SU-DHL-6 (cell line): ENCODE data around the gene FRK.

Source experiments
- H2AFZ ChIP-seq: fragments of 200-600 bp; sonication (generic); 2 replicates; pipeline ENCODE4 v1.6.1; 2014; ENCODE audit warnings: low read depth, mild to moderate bottlenecking, moderate library complexity, mixed read lengths, antibody characterized with exemption, low read length; ENCODE audit not compliant: severe bottlenecking
- H3F3A ChIP-seq: fragments of 200-600 bp; shearing (Covaris generic); 2 replicates; pipeline ENCODE4 v1.6.0; 2016; ENCODE audit warnings: antibody characterized with exemption, mild to moderate bottlenecking; ENCODE audit not compliant: insufficient read depth
- H3K27ac ChIP-seq: fragments of 200-600 bp; sonication (generic); 2 replicates; pipeline ENCODE4 v1.5.1; 2016; ENCODE audit warnings: low read depth, mild to moderate bottlenecking, low read length, moderate library complexity, mixed read lengths
- H3K27me3 ChIP-seq: fragments of 200-600 bp; sonication (generic), shearing (Covaris generic); 2 replicates; pipeline ENCODE4 v1.6.0; 2014; ENCODE audit warnings: mild to moderate bottlenecking, low read length
- H3K36me3 ChIP-seq: fragments of 200-600 bp; sonication (generic); 2 replicates; pipeline ENCODE4 v1.6.1; 2014; ENCODE audit warnings: mild to moderate bottlenecking, low read length, mixed read lengths
- H3K4me2 ChIP-seq: fragments of 300-600, 200-600 bp; shearing (Covaris generic), sonication (generic); 2 replicates; pipeline ENCODE4 v1.6.0; 2014; ENCODE audit warnings: low read length, low read depth, mild to moderate bottlenecking; ENCODE audit not compliant: poor library complexity, severe bottlenecking
- H3K4me3 ChIP-seq: fragments of 200-600 bp; sonication (generic); 2 replicates; pipeline ENCODE4 v1.5.1; 2014; ENCODE audit warnings: antibody characterized with exemption, low read length, mild to moderate bottlenecking, mixed read lengths; ENCODE audit not compliant: insufficient read depth, poor library complexity, severe bottlenecking
- H3K79me2 ChIP-seq: fragments of 200-600 bp; sonication (generic); 2 replicates; pipeline ENCODE4 v1.6.1; 2014; ENCODE audit warnings: mild to moderate bottlenecking, low read length, moderate library complexity; ENCODE audit not compliant: insufficient read depth
- H3K9ac ChIP-seq: fragments of 200-600 bp; sonication (generic); 2 replicates; pipeline ENCODE4 v1.7.0; 2014; ENCODE audit warnings: mild to moderate bottlenecking, low read length
- H3K9me2 ChIP-seq: fragments of 200-600 bp; sonication (generic); replicated peaks from 2 replicates; pipeline ENCODE4 v1.6.1; 2014; ENCODE audit warnings: low read length; ENCODE audit not compliant: insufficient read depth
- H3K9me3 ChIP-seq: fragments of 200-600 bp; sonication (generic); 2 replicates; pipeline ENCODE4 v1.6.1; 2014; ENCODE audit warnings: low read length, mixed read lengths; ENCODE audit not compliant: insufficient read depth
- H4K20me1 ChIP-seq: fragments of 200-600 bp; sonication (generic); 2 replicates; pipeline ENCODE4 v1.6.1; 2014; ENCODE audit warnings: low read depth, mild to moderate bottlenecking, antibody characterized with exemption, low read length, moderate library complexity, mixed read lengths
- CTCF ChIP-seq: fragments of 200-600 bp; sonication (generic); IDR thresholded peaks from one replicate; pipeline ENCODE4 v1.5.1; 2017; ENCODE audit warnings: antibody characterized with exemption, mild to moderate bottlenecking, low read length, moderate library complexity; ENCODE audit not compliant: insufficient read depth, poor library complexity, severe bottlenecking
- EZH2phosphoT487 ChIP-seq: fragments of 200-600 bp; sonication (generic), shearing (Covaris generic); conservative IDR thresholded peaks from 2 replicates; pipeline ENCODE4 v1.6.1; 2018; ENCODE audit warnings: mild to moderate bottlenecking, antibody characterized with exemption, low read length, moderate library complexity, mixed read lengths

Gene FRK

GRCh38 chr6:116105247-116105646 is 44.6 kb upstream of the FRK start:
- Histone ChIP-seq H3K4me2 (no peak overlapping the region), H3K36me3 (no peaks in the 10 kb centered on the region), H3K79me2 (no peaks in the 10 kb centered on the region), H3K9ac (no peak overlapping the region), H3K27ac (no peak overlapping the region), H3K9me2 (no peaks in the 10 kb centered on the region), H3F3A (no peaks in the 10 kb centered on the region), H3K9me3 (no peaks in the 10 kb centered on the region), H4K20me1 (0 out of 2 replicates have a peak, but pooled peaks cover 5% of the 10 kb centered on the region), H2AFZ (no peak overlapping the region), H3K27me3 (no peaks in the 10 kb centered on the region), H3K4me3 (no peak overlapping the region)
- TF ChIP-seq CTCF (no peak), EZH2phosphoT487 (no peak)

GRCh38 chr6:116104636-116105035 is 43.9 kb upstream of the FRK start:
- Histone ChIP-seq H3F3A (0 out of 2 replicates have a peak, but pooled peaks cover 4% of the 10 kb centered on the region), H4K20me1 (0 out of 2 replicates have a peak, but pooled peaks cover 5% of the 10 kb centered on the region), H3K4me2 (no peak overlapping the region), H3K9ac (no peak overlapping the region), H3K27me3 (no peaks in the 10 kb centered on the region), H3K9me2 (no peaks in the 10 kb centered on the region), H2AFZ (no peak overlapping the region), H3K27ac (no peak overlapping the region), H3K79me2 (no peaks in the 10 kb centered on the region), H3K36me3 (no peaks in the 10 kb centered on the region), H3K9me3 (no peaks in the 10 kb centered on the region), H3K4me3 (no peak overlapping the region)
- TF ChIP-seq EZH2phosphoT487 (no peak), CTCF (no peak)

GRCh38 chr6:116102873-116103272 is 42.2 kb upstream of the FRK start:
- no peak overlapping the region for H2AFZ ChIP-seq
- no peak overlapping the region for H3K4me3 ChIP-seq
- no peaks in the 10 kb centered on the region for H3K9me3 ChIP-seq
- no peak overlapping the region for H3K4me2 ChIP-seq
- H4K20me1 ChIP-seq: 0 out of 2 replicates have a peak, but pooled peaks cover 5% of the 10 kb centered on the region
- H3K9me2 ChIP-seq: no peaks in the 10 kb centered on the region
- 0 out of 2 replicates have a peak, but pooled peaks cover 8% of the 10 kb centered on the region for H3F3A ChIP-seq
- H3K27me3 ChIP-seq: no peaks in the 10 kb centered on the region
- no peak for TF ChIP-seq EZH2phosphoT487
- TF ChIP-seq CTCF: no peak
- no peaks in the 10 kb centered on the region for H3K36me3 ChIP-seq
- no peak overlapping the region for H3K27ac ChIP-seq
- H3K79me2 ChIP-seq: no peaks in the 10 kb centered on the region
- H3K9ac ChIP-seq: no peak overlapping the region
